Measurements from ENCODE around the gene WNT3A.

DNA sequence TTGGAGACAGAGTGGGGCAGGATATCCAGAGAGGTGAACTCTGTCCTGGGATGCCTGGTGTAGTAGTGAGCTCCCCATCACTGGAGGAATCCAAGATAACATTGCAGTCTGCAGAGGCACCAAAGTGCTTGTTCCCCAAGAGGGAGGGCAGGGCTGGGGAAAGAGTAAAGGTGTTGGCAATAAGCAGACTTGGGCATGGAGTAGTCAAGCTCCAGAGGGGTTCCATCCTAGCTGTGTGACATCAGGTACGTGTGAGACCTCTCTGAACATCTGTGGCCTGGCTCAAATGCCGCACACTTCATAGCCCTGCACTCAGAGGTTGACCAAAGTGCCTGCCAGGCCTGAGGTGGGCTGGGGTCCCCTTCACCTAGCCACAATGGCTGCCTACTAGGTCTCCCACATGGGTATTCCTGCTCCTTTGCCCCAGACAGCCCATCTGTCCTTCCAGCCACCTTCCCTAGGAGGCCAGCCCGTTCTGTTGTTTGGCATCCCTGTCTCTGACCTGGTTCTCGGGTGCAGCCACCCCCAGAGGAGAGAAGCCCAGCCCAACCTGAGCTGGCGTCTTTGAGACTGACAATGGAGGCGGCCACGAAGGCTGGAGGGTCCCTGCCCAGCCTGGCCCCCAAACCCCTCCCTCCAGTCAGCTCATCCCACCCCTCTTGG lies 72.9 kb downstream of the WNT3A start:
- TF ChIP-seq, protein P1, sequence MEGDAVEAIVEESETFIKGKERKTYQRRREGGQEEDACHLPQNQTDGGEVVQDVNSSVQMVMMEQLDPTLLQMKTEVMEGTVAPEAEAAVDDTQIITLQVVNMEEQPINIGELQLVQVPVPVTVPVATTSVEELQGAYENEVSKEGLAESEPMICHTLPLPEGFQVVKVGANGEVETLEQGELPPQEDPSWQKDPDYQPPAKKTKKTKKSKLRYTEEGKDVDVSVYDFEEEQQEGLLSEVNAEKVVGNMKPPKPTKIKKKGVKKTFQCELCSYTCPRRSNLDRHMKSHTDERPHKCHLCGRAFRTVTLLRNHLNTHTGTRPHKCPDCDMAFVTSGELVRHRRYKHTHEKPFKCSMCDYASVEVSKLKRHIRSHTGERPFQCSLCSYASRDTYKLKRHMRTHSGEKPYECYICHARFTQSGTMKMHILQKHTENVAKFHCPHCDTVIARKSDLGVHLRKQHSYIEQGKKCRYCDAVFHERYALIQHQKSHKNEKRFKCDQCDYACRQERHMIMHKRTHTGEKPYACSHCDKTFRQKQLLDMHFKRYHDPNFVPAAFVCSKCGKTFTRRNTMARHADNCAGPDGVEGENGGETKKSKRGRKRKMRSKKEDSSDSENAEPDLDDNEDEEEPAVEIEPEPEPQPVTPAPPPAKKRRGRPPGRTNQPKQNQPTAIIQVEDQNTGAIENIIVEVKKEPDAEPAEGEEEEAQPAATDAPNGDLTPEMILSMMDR (IDR thresholded peaks at IDR 0.05; ENCODE audit: low read depth, low read length) = no peak
- no peak for TF ChIP-seq EZH2phosphoT487 (IDR thresholded peaks at IDR 0.05; ENCODE audit: low read depth)
